Measurements from ENCODE around the gene EPC2. TPM values are rescaled to one million over a fixed set of nuclear protein-coding genes. Genes with fewer than 3 reads are reported as not detected.
A peak's percentile ranks its signal among the peaks of the same experiment; 100 is the strongest.

The EPC2 gene
- total and polyA plus RNA-seq, 2 experiments from 2014 or later = 6.3 to 27.0 TPM

- Histone ChIP-seq H3K4me1 (ENCODE audit: insufficient read depth) (peaks cover 11% of the 10 kb centered on the region; the same call in 1 of the 2 replicates), H3K36me3 (ENCODE audit: insufficient read depth) (0 out of 2 replicates have a peak, but pooled peaks cover 5% of the 10 kb centered on the region), H3K27me3 (ENCODE audit: insufficient read depth) (no peaks in the 10 kb centered on the region), H4K20me1 (replicated peaks; ENCODE audit: insufficient read depth) (no peaks in the 10 kb centered on the region), H3K9me2 (ENCODE audit: insufficient read depth) (peaks cover 19% of the 10 kb centered on the region; the same call in 1 of the 2 replicates), H3K4me2 (no peak overlapping the region), H3K4me3 (no peak overlapping the region), H3K27ac (ENCODE audit: low read depth) (no peak overlapping the region), H3F3A (replicated peaks; ENCODE audit: low read depth) (no peaks in the 10 kb centered on the region), H3K79me2 (replicated peaks; ENCODE audit: insufficient read depth) (no peaks in the 10 kb centered on the region), H2AFZ (no peak overlapping the region)
- no peak for TF ChIP-seq REST (IDR thresholded peaks at IDR 0.05; ENCODE audit: unreplicated experiment)
- DNase-seq (ENCODE audit: low spot score) = no peak
- Mint-ChIP-seq H3K27me3 (ENCODE audit: insufficient read depth, low read depth, poor library complexity) (peaks cover 4% of the 10 kb centered on the region), H3K27ac (no peak overlapping the region), H3K4me3 (no peak overlapping the region), H3K9me3 (peaks cover 5% of the 10 kb centered on the region), H3K36me3 (ENCODE audit: low read depth) (no peaks in the 10 kb centered on the region; the same call in 2 of the 3 replicates), H3K4me1 (peaks cover 11% of the 10 kb centered on the region)
- ATAC-seq = no peak
Measured at GRCh38 chr2:148828941-148829340, 184.4 kb downstream of the EPC2 start.

GRCh38 chr2:148829618-148830017, 185.1 kb downstream of the EPC2 start:
- no peak overlapping the region for H3K4me3 ChIP-seq
- H3K36me3 ChIP-seq (ENCODE audit: insufficient read depth) = 0 out of 2 replicates have a peak, but pooled peaks cover 5% of the 10 kb centered on the region
- no peaks in the 10 kb centered on the region for H3K79me2 ChIP-seq (replicated peaks; ENCODE audit: insufficient read depth)
- no peak overlapping the region for H2AFZ ChIP-seq
- Mint-ChIP-seq H3K4me1 (peaks cover 11% of the 10 kb centered on the region), H3K27ac (no peak overlapping the region; the same call in 1 of the 2 replicates), H3K9me3 (peaks cover 5% of the 10 kb centered on the region), H3K36me3 (ENCODE audit: low read depth) (no peaks in the 10 kb centered on the region; the same call in 2 of the 3 replicates), H3K4me3 (no peak overlapping the region), H3K27me3 (ENCODE audit: insufficient read depth, low read depth, poor library complexity) (peaks cover 4% of the 10 kb centered on the region)
- H3K4me1 ChIP-seq (ENCODE audit: insufficient read depth) = peaks cover 11% of the 10 kb centered on the region; the same call in 1 of the 2 replicates
- H3K9me2 ChIP-seq (ENCODE audit: insufficient read depth) = peaks cover 19% of the 10 kb centered on the region; the same call in 1 of the 2 replicates
- ATAC-seq (peak; percentile 80), DNase-seq (ENCODE audit: low spot score) (peak; percentile 50)
- TF ChIP-seq CTCF (conservative IDR thresholded peaks at IDR 0.05; ENCODE audit: low read depth in 2 of 2) (0 out of 4 replicates have a peak, but pooled peaks have one; percentile 12 to 19), REST (IDR thresholded peaks at IDR 0.05; ENCODE audit: unreplicated experiment) (peak; percentile 34), ZNF462 (CRISPR knock-in tag; IDR thresholded peaks at IDR 0.05) (no peak)
- no peaks in the 10 kb centered on the region for H3K27me3 ChIP-seq (ENCODE audit: insufficient read depth)
- H3K4me2 ChIP-seq = no peak overlapping the region
- H3F3A ChIP-seq (replicated peaks; ENCODE audit: low read depth) = no peaks in the 10 kb centered on the region
- no peak overlapping the region for H3K27ac ChIP-seq (ENCODE audit: low read depth)
- H4K20me1 ChIP-seq (replicated peaks; ENCODE audit: insufficient read depth) = no peaks in the 10 kb centered on the region

All from GM23338 (cell line).